Measurements from ENCODE around the gene LSR. TPM values are rescaled to one million over a fixed set of nuclear protein-coding genes. Genes with fewer than 3 reads are reported as not detected.

LSR gene
- total RNA-seq, 3 donors from 2014 or later (not counting 1 experiment from before 2014, with no cell fraction given): 3.4 to 6.9 (median 6.7) TPM

DNA sequence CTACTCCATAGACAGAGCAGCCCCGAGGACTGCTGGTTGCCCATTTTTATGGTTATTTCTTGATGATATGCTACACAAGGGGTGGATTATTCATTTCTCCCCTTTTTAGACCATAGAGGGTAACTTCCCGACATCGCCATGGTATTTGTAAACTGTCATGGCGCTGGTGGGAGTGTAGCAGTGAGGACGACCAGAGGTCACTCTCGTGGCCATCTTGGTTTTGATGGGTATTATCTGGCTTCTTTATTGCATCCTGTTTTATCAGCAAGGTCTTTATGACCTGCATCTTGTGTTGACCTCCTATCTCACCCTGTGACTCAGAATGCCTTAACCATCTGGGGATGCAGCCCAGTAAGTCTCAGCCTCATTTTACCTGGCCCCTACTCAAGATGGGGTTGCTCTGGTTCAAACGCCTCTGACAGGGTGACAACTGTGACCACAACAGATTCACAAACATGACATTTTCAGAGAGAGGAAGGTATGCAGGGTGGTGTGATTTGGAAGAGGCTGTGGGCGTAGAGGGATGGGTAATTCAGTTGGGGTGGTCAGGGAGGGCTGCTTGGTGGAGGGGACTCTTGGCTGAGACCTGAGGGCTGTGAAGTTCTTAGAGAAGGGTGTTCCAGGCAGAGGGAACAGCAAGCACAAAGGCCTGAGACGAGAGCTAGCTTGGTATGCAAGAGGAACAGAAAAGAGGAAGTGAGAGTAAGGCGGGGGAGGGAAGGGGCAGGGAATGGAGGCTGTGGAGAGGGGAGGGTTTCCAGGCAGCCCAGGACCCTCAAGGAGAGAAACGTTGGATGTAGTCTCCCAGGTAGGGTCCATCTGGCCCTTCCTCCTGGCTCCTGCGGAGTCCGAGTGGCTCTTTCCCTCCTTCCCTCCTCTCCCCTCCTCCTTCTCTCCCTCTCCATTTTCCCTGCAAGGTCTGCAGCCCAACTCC is 43.7 kb upstream of the LSR start:
- TF ChIP-seq, protein P1, sequence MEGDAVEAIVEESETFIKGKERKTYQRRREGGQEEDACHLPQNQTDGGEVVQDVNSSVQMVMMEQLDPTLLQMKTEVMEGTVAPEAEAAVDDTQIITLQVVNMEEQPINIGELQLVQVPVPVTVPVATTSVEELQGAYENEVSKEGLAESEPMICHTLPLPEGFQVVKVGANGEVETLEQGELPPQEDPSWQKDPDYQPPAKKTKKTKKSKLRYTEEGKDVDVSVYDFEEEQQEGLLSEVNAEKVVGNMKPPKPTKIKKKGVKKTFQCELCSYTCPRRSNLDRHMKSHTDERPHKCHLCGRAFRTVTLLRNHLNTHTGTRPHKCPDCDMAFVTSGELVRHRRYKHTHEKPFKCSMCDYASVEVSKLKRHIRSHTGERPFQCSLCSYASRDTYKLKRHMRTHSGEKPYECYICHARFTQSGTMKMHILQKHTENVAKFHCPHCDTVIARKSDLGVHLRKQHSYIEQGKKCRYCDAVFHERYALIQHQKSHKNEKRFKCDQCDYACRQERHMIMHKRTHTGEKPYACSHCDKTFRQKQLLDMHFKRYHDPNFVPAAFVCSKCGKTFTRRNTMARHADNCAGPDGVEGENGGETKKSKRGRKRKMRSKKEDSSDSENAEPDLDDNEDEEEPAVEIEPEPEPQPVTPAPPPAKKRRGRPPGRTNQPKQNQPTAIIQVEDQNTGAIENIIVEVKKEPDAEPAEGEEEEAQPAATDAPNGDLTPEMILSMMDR (IDR thresholded peaks at IDR 0.05): no peak
- H3K36me3 ChIP-seq (ENCODE audit: control insufficient read depth, insufficient read depth, low read length): no peaks in the 10 kb centered on the region
- Mint-ChIP-seq H3K27me3 (ENCODE audit: low read depth in 2 of 2) (no peaks in the 10 kb centered on the region), H3K4me3 (peak overlapping the region; percentile 22), H3K9me3 (no peaks in the 10 kb centered on the region), H3K4me1 (peaks cover 49 to 54% of the 10 kb centered on the region in 2 donors), H3K27ac (peak overlapping the region; percentile 87 to 91), H3K36me3 (no peaks in the 10 kb centered on the region)
- ATAC-seq (peak in 2 of 3 donors; percentile 11 to 50), DNase-seq (peak in 1 of 2 donors; percentile 51)
- peak overlapping the region; percentile 88 for H3K27ac ChIP-seq (ENCODE audit: low read length)
- H3K9me3 ChIP-seq (ENCODE audit: control insufficient read depth, insufficient read depth, low read length): peaks cover 4% of the 10 kb centered on the region
- H3K4me1 ChIP-seq (ENCODE audit: control insufficient read depth, insufficient read depth, low read length): peaks cover 59% of the 10 kb centered on the region
- no peak overlapping the region for H3K4me3 ChIP-seq (ENCODE audit: low read length)
- intact Hi-C loops (cut with micrococcal nuclease): no loop called here
- 32% methylated on average over 10 of the region's 13 CpGs for WGBS (ENCODE audit: insufficient coverage)
- H3K27me3 ChIP-seq (ENCODE audit: control insufficient read depth, insufficient read depth, low read length): no peaks in the 10 kb centered on the region

DNA sequence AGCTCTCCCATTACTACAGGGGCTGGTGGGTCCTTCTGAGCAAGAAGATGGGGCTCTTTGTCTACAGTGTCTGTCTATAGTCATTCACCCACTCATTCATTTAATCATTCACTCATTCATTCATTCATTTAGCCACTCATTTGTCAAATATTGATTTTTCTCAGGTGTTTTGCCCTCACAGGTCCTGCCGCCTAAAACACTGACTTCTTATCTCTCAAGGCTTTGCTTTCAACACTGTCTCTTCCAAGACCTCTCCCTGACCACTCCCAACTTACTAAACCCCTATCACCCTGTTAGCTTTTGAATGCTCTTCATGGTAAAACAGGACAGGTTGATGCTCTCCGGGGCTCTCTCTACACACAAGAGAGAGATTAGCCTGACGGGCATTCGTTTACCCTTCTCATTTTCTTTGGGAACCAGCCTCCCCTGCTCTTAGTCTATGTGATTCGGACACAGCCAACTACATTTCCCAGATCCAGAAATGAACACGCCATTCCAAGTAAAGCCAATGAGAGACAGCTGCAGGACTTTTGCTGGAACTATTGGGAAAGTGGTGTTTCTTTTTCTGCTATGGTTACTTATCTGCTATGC is 43.0 kb upstream of the LSR start:
- H3K27me3 Mint-ChIP-seq (ENCODE audit: low read depth in 2 of 2): no peaks in the 10 kb centered on the region
- H3K9me3 Mint-ChIP-seq: no peaks in the 10 kb centered on the region
- H3K27ac ChIP-seq (ENCODE audit: low read length): peak overlapping the region; percentile 88
- H3K4me1 Mint-ChIP-seq: peaks cover 53 to 57% of the 10 kb centered on the region in 2 donors
- no peaks in the 10 kb centered on the region for H3K36me3 Mint-ChIP-seq
- H3K27ac Mint-ChIP-seq: peak overlapping the region; percentile 87 to 91
- no peaks in the 10 kb centered on the region for H3K27me3 ChIP-seq (ENCODE audit: control insufficient read depth, insufficient read depth, low read length)
- 85% methylated on average over 6 of the region's 6 CpGs for WGBS (ENCODE audit: insufficient coverage)
- no peaks in the 10 kb centered on the region for H3K36me3 ChIP-seq (ENCODE audit: control insufficient read depth, insufficient read depth, low read length)
- intact Hi-C loops (cut with micrococcal nuclease): no loop called here
- peaks cover 4% of the 10 kb centered on the region for H3K9me3 ChIP-seq (ENCODE audit: control insufficient read depth, insufficient read depth, low read length)
- peaks cover 66% of the 10 kb centered on the region for H3K4me1 ChIP-seq (ENCODE audit: control insufficient read depth, insufficient read depth, low read length)
- H3K4me3 ChIP-seq (ENCODE audit: low read length): no peak overlapping the region
- TF ChIP-seq, protein P1 (IDR thresholded peaks at IDR 0.05): no peak
- H3K4me3 Mint-ChIP-seq: peak overlapping the region; percentile 29
- ATAC-seq (no peak), DNase-seq (no peak)

DNA sequence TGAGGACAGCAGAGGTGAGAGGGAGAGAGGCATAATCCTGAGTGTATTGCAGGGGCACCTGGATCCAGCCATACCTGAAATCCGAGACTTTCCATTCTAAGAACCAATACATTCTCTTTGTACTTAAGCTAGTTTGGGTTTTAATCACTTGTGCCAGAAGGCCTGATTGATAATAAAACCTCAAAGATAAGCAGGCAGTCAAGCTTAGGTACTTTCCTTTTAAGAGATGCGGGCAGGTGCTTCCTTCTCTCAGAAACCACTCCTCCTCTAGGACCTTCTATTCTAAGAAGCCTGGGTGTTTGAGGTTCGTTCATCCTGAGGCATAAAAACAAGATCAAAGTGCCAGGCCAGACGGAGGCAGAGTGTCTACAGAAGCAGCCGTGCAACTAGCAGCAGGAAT is 42.4 kb upstream of the LSR start:
- Histone ChIP-seq H3K27me3 (ENCODE audit: control insufficient read depth, insufficient read depth, low read length) (no peaks in the 10 kb centered on the region), H3K4me3 (ENCODE audit: low read length) (no peak overlapping the region), H3K9me3 (ENCODE audit: control insufficient read depth, insufficient read depth, low read length) (peaks cover 4% of the 10 kb centered on the region), H3K27ac (ENCODE audit: low read length) (peak overlapping the region; percentile 88), H3K36me3 (ENCODE audit: control insufficient read depth, insufficient read depth, low read length) (no peaks in the 10 kb centered on the region), H3K4me1 (ENCODE audit: control insufficient read depth, insufficient read depth, low read length) (peaks cover 72% of the 10 kb centered on the region)
- no peaks in the 10 kb centered on the region for H3K36me3 Mint-ChIP-seq
- WGBS (ENCODE audit: insufficient coverage): 5% methylated on average over 4 of the region's 5 CpGs
- peak overlapping the region; percentile 87 to 91 for H3K27ac Mint-ChIP-seq
- H3K4me3 Mint-ChIP-seq: peak overlapping the region; percentile 29
- intact Hi-C loops (cut with micrococcal nuclease): no loop called here
- peaks cover 58 to 62% of the 10 kb centered on the region in 2 donors for H3K4me1 Mint-ChIP-seq
- peak in 1 of 2 donors; percentile 90 for DNase-seq
- H3K9me3 Mint-ChIP-seq: no peaks in the 10 kb centered on the region
- TF ChIP-seq, protein P1 (IDR thresholded peaks at IDR 0.05): no peak
- no peaks in the 10 kb centered on the region for H3K27me3 Mint-ChIP-seq (ENCODE audit: low read depth in 2 of 2)
- peak in 2 of 3 donors; percentile 4 to 16 for ATAC-seq

Data from natural killer cell (primary cell).